Glutamatergic neuron (in vitro differentiated cells): ENCODE measurements around the gene STK25. TPM values are rescaled to one million over a fixed set of nuclear protein-coding genes. Genes with fewer than 3 reads are reported as not detected.

Source experiments
- DNase-seq: peaks from one replicate; pipeline ENCODE4 v3.0.0; 2022
- H3K27ac Mint-ChIP-seq: one replicate; pipeline ENCODE4 v1.8.0; 2020; ENCODE audit warnings: mild to moderate bottlenecking, mixed read lengths, inconsistent platforms; ENCODE audit not compliant: unreplicated experiment
- H3K27me3 Mint-ChIP-seq: one replicate; pipeline ENCODE4 v1.8.0; 2020; ENCODE audit warnings: mild to moderate bottlenecking, moderate library complexity, mixed read lengths, inconsistent platforms; ENCODE audit not compliant: unreplicated experiment
- H3K36me3 Mint-ChIP-seq: one replicate; pipeline ENCODE4 v1.8.0; 2020; ENCODE audit warnings: mild to moderate bottlenecking, mixed read lengths, inconsistent platforms; ENCODE audit not compliant: unreplicated experiment
- H3K4me1 Mint-ChIP-seq: one replicate; pipeline ENCODE4 v1.8.0; 2020; ENCODE audit warnings: mild to moderate bottlenecking, low read depth, mixed read lengths, inconsistent platforms; ENCODE audit not compliant: unreplicated experiment
- H3K4me3 Mint-ChIP-seq: one replicate; pipeline ENCODE4 v1.8.0; 2020; ENCODE audit warnings: mild to moderate bottlenecking, mixed read lengths, inconsistent platforms; ENCODE audit not compliant: unreplicated experiment
- H3K9me3 Mint-ChIP-seq: one replicate; pipeline ENCODE4 v1.8.0; 2020; ENCODE audit warnings: mild to moderate bottlenecking, moderate library complexity, mixed read lengths, inconsistent platforms; ENCODE audit not compliant: unreplicated experiment
- total RNA-seq: library from RNA; stranded (reverse); fragmentation: NEBNext Ultra II Directional; extraction: Animal tissue kit (Norgen Biotek cat#: 25700); gene quantifications from one replicate; pipeline ENCODE4 v1.2.1, GENCODE V29; 2021; ENCODE audit not compliant: unreplicated experiment
- TF ChIP-seq, protein P1 (sequence below): fragments of 200-600 bp; sonication (generic); IDR thresholded peaks from one replicate; pipeline ENCODE4 v1.5.0; 2021; ENCODE audit not compliant: partially characterized antibody, unreplicated experiment

The STK25 gene
- total RNA-seq, 1 donor from 2014 or later = 347 TPM

DNA sequence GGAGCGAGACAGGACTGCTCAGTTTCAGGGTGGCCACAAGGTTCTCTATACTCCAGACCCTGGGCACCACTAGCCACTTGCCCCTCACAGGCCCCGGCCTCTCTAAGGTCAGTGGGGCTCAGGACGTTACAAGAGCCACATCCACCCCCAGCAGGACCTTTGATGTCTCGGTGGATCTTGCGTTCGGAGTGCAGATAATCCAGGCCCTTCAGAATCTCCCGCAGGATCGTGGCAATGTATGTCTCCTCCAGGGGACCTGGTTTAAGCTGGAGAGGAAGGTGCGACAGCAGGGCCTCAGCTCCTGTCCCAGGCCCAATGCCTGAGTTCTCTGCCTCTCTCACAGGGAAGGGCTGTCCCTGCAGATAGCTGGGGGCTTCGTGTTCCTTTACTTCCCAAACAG is 8.4 kb downstream of the STK25 start:
- peaks cover 4% of the 10 kb centered on the region for H3K27me3 Mint-ChIP-seq
- H3K4me1 Mint-ChIP-seq = peaks cover 9% of the 10 kb centered on the region
- H3K4me3 Mint-ChIP-seq = no peak overlapping the region
- H3K9me3 Mint-ChIP-seq = peaks cover 4% of the 10 kb centered on the region
- H3K27ac Mint-ChIP-seq = no peak overlapping the region
- no peak for DNase-seq
- TF ChIP-seq, protein P1, sequence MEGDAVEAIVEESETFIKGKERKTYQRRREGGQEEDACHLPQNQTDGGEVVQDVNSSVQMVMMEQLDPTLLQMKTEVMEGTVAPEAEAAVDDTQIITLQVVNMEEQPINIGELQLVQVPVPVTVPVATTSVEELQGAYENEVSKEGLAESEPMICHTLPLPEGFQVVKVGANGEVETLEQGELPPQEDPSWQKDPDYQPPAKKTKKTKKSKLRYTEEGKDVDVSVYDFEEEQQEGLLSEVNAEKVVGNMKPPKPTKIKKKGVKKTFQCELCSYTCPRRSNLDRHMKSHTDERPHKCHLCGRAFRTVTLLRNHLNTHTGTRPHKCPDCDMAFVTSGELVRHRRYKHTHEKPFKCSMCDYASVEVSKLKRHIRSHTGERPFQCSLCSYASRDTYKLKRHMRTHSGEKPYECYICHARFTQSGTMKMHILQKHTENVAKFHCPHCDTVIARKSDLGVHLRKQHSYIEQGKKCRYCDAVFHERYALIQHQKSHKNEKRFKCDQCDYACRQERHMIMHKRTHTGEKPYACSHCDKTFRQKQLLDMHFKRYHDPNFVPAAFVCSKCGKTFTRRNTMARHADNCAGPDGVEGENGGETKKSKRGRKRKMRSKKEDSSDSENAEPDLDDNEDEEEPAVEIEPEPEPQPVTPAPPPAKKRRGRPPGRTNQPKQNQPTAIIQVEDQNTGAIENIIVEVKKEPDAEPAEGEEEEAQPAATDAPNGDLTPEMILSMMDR = no peak
- H3K36me3 Mint-ChIP-seq = no peaks in the 10 kb centered on the region

DNA sequence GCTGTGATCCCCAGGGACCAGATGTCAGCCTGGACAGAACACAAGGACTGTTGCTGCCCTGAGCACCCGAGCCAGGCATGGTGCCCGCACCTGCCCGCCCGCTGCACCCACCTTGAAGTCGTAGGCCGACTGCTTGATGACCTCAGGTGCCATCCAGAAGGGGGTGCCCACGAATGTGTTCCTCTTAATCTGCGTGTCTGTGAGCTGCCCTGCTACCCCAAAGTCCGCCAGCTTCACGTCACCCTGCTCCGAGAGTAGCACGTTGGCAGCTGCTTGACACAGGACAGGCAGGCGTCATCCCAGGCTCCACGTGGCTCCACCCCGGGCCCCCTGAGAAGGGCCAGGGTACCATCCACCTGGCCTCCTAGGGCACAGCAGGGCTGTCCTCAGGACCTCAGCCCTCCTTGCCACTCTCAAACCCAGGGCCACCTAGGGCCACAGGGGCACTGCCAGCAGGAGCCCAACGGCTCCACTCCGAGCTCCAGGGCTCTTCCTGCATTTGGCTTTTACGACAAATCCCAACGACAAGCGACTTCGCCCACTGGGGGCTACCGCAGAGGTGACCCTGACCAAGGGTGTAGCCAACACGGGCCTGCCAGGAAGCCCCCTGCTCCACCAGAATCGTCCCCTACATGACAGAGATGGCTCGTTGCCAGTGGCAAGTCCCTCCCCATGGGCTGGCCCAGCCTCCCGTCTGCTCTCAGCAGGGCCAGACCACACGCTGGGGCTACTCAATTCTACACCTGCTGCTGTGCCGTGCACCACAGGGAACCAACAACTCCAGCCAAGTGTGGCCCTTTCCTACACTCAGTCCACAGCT is 9.0 kb downstream of the STK25 start:
- peaks cover 6% of the 10 kb centered on the region for H3K4me1 Mint-ChIP-seq
- TF ChIP-seq, protein P1 = no peak
- no peaks in the 10 kb centered on the region for H3K9me3 Mint-ChIP-seq
- H3K27ac Mint-ChIP-seq = no peak overlapping the region
- peaks cover 4% of the 10 kb centered on the region for H3K27me3 Mint-ChIP-seq
- DNase-seq = no peak
- no peaks in the 10 kb centered on the region for H3K36me3 Mint-ChIP-seq
- no peak overlapping the region for H3K4me3 Mint-ChIP-seq

DNA sequence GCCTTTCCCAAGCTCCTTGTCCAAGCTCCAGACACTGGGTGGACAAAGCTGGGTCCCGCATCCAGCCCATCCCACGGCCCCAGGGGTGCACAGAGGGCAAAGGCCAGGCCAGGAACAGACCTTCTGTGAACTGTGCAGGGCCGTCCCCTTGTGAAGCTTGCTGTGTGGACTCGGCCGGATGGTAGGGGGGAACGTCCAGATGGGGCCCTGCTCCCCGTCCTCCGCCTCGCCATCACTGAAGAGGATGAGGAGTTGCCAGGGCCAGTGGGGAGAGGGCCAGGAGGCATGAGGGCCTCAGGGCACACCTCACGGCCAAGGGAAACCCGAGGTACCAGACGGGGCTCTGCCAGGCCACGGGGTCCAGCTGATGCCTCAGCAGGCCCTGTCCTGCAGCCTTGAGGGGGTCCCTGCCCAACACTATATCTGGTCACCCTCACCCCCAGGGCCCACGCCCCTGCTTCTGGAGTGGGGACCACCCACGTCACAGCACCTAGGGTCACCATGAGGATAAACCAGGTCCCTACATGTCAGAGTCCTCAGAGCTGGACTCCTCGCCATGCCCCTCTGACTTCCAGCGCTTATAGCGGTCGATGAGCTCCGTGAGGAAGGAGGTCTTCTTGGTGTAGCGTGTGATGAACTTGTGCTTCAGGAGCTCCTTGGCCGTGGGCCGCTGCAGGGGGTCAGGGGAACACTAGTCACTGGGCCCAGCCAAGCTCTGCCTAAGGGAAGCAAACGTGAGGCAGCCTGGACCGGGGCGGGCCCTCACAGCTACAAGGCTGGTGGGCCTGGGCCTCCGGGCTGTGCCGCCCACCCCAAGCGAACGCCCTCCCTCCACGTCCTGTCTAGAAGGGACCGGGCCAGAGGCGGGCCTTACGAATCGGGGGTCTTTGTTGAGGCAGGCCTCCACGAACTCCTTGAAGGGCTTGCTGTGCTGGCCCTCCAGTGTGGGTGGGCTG is 10.0 kb downstream of the STK25 start:
- no peaks in the 10 kb centered on the region for H3K36me3 Mint-ChIP-seq

DNA sequence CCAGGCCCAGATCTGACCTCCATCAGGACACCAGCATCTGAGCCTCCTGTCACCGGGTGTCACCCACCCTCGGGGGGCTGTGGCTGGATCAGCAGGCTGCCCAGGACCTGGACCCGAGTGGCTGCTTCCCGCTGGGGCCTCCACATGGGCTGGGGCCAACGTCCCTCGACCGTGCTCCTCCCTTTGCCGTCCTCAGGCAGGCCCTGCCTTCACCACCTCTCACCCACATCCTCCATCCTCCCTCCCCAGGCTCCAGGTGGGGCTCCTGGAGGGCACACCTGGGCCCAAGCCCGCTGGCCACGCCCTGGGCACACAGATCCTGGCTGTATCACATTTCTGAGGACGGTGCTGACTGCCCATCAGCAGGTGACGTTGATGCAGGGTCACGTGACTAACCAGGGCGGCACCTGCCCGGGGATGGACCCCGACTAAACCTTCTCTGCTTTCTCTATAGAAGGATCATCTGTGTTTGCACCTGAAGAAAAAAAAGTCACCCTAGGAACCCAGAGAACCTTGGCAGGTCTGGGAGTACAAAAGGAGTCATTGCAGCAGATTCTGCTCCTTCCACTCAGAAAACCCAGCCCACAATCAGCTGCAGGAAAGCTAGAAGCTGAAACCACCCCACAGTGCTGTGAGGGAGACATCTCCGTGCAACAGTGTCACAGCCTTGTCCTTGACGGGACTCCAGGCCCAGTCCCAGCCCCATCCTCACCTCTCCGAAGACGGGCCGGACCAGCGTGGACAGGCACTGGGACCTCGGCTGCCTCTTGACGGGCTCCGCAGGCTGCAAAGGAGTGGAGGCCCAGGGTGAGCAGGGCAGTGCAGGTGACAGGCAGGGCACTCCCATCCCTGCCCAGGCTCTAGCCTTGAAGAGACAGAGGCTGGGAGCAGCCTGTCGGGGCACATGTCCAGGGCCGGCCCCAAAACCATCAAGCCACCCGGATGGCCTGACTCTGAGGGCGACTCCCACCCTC is 11.2 kb downstream of the STK25 start:
- peaks cover 3% of the 10 kb centered on the region for H3K4me1 Mint-ChIP-seq
- peaks cover 7% of the 10 kb centered on the region for H3K9me3 Mint-ChIP-seq
- H3K36me3 Mint-ChIP-seq = no peaks in the 10 kb centered on the region
- no peak for DNase-seq
- no peak overlapping the region for H3K4me3 Mint-ChIP-seq
- TF ChIP-seq, protein P1 = no peak
- peaks cover 4% of the 10 kb centered on the region for H3K27me3 Mint-ChIP-seq
- H3K27ac Mint-ChIP-seq = no peak overlapping the region

More for the DNA sequence above, 10.0 kb downstream of the STK25 start:
- H3K4me1 Mint-ChIP-seq = peaks cover 3% of the 10 kb centered on the region
- DNase-seq = no peak
- peaks cover 1% of the 10 kb centered on the region for H3K9me3 Mint-ChIP-seq
- H3K27ac Mint-ChIP-seq = no peak overlapping the region
- no peak overlapping the region for H3K4me3 Mint-ChIP-seq
- peaks cover under 1% of the 10 kb centered on the region for H3K27me3 Mint-ChIP-seq
- TF ChIP-seq, protein P1 = no peak
